ENCODE measurements around the gene WFDC1.

WFDC1 gene

GRCh38 chr16:84270531-84270930, 24.1 kb upstream of the WFDC1 start:
- TF ChIP-seq CTCF (IDR thresholded peaks at IDR 0.05; ENCODE audit: borderline replicate concordance, control extremely low read depth, extremely low read depth, insufficient read depth, missing control alignments) = no peak
- in situ Hi-C loops (cut with MboI; ENCODE audit: low sequenced_read_pairs, unreplicated experiment) = no loop called here
- no peak for DNase-seq (ENCODE audit: low spot score)

- DNase-seq (ENCODE audit: low spot score) = no peak
- in situ Hi-C loops (cut with MboI; ENCODE audit: low sequenced_read_pairs, unreplicated experiment) = no loop called here
- no peak for TF ChIP-seq CTCF (IDR thresholded peaks at IDR 0.05; ENCODE audit: borderline replicate concordance, control extremely low read depth, extremely low read depth, insufficient read depth, missing control alignments)
Observed at GRCh38 chr16:84271037-84271436, 23.6 kb upstream of the WFDC1 start.

DNA sequence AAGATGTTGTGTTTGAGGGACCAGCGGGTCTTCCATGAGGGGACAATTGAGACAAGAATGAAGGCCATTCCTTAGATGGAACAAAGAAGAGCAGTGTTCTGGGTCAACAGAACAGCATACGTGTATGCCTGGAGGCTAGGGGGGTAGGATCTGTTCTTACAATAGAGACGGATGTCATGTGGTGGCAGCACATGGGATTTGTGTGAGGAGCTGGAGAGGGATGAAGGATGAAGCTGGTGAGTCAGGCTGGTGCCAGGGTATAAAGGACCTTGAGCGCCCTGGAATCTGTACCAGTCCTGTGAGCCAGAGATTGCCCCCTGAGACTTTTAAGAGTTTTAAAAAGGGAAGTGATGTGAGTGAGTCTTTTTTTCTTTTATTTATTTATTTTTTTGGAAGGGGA, 22.8 kb upstream of the WFDC1 start:
- DNase-seq (ENCODE audit: low spot score) = no peak
- TF ChIP-seq CTCF (IDR thresholded peaks at IDR 0.05; ENCODE audit: borderline replicate concordance, control extremely low read depth, extremely low read depth, insufficient read depth, missing control alignments) = no peak
- in situ Hi-C loops (cut with MboI; ENCODE audit: low sequenced_read_pairs, unreplicated experiment) = no loop called here

DNA sequence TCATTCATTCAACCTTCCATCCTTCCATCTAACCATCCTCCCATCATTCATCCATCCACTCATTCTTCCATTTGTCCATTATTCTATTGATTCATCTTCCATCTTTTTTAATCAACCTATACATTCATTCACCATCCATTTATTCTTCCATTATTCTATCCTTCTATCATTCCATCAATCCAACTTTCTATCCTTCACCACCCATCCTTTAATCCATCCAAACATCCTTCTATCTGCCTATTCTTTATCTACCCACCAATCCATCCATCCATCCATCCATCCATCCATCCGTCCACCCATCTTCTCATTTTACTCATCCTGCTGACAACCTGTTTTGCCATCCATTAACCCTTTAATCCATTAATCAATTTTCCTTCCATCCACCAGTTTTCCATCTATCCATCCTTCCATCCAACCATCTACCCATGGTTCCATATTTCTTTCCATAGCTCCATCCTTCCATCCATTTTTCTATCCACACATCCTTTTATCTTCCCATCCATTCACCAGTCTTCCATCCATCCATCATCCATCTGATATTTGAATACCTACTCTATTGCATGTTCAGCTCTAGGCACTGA, 21.8 kb upstream of the WFDC1 start:
- TF ChIP-seq CTCF (IDR thresholded peaks at IDR 0.05; ENCODE audit: borderline replicate concordance, control extremely low read depth, extremely low read depth, insufficient read depth, missing control alignments) = no peak
- no peak for DNase-seq (ENCODE audit: low spot score)
- in situ Hi-C loops (cut with MboI; ENCODE audit: low sequenced_read_pairs, unreplicated experiment) = no loop called here

GRCh38 chr16:84274515-84274914, 20.2 kb upstream of the WFDC1 start:
- no peak for TF ChIP-seq CTCF (IDR thresholded peaks at IDR 0.05; ENCODE audit: borderline replicate concordance, control extremely low read depth, extremely low read depth, insufficient read depth, missing control alignments)
- DNase-seq (ENCODE audit: low spot score) = no peak
- in situ Hi-C loops (cut with MboI; ENCODE audit: low sequenced_read_pairs, unreplicated experiment) = no loop called here

DNA sequence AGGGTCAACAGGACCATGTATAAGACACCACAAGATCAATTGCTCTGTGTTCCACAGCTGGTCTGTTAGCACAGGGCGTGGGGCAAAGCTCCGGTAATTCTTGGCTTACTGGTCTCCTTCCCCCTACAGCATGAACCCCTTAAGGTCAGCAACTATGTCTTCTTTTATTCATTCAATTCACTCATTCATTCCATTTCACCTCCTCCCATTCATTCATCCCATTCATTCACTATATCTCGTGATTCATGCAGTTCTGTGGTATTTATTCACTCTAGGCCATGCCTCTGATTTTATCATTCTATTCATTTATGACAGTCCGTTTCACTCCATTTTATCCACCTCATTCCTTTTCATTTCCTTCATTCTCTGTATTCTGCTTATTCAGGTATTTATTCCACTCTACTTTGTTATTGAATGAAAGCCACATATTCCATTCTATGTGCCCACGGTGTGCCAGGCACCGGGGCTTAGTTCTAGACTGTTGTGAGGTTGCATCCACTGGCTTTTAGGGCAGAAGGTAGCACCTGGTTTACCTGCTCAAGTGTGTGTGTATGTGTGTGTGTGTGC, 19.0 kb upstream of the WFDC1 start:
- in situ Hi-C loops (cut with MboI; ENCODE audit: low sequenced_read_pairs, unreplicated experiment) = loop anchor here (25.0 kb wide), 2 partner anchors 212 to 337 kb away; partner anchors contain the start of gene COTL1
- no peak for DNase-seq (ENCODE audit: low spot score)
- TF ChIP-seq CTCF (IDR thresholded peaks at IDR 0.05; ENCODE audit: borderline replicate concordance, control extremely low read depth, extremely low read depth, insufficient read depth, missing control alignments) = no peak

Data from GM13976 (cell line).